Activated T-helper 9 cell treated with anti-CD3 and anti-CD28 coated beads, Interleukin-2, amount 50 U/mL, for 16 hours (primary cell): Measurements from ENCODE around the gene SLC6A13.
"Not testable (repeated sequence)": the region's sequence is repeated elsewhere in the genome, so short reads cannot be mapped to it uniquely, and the experiment has no call there.

Experiments used
- DNase-seq: peaks from one replicate; pipeline ENCODE4 v3.0.0-alpha.2; 2020; ENCODE audit warnings: low read depth

Gene SLC6A13

DNA sequence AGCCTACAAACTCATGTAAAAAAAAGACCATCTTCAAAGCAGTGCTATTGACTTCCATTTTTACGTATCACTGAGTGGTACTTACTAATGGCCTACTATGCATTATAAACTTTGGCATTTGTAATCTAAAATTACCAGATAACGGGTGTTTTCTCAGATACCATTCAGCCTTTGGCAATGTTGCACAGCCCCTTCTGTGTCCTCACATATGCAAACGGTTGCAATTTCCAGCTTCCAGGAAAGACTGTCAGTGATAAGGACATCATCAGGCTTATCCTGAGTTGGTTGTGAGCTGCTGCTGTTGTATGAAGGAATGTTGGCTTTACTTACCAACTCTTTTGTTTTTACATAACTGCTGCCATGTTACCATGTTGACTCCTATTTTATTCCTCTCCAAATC is 1.6 kb upstream of the SLC6A13 start:
- no peak for DNase-seq

DNA sequence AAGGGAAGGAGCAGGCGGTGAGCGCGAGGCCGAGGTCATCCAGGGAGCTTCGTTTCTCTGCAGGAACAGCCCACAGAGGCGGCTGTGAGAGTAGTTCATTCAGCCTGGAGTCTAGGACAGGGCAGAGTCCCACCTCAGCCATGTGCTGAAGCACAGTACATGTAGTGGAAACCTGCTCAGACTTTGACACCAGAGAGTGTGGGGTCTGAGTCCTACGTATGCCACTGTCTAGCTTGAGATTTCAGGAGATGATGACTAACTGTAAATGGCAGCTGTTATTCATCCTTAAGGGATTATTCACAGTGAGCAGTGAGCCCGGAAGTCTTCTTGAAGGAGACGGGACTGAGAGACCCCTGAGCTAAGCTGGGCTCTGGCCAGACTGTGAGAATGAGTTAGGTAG is 938 bp upstream of the SLC6A13 start:
- no peak for DNase-seq

- no peak for DNase-seq
Observed at GRCh38 chr12:262113-262512, 523 bp downstream of the SLC6A13 start.

DNA sequence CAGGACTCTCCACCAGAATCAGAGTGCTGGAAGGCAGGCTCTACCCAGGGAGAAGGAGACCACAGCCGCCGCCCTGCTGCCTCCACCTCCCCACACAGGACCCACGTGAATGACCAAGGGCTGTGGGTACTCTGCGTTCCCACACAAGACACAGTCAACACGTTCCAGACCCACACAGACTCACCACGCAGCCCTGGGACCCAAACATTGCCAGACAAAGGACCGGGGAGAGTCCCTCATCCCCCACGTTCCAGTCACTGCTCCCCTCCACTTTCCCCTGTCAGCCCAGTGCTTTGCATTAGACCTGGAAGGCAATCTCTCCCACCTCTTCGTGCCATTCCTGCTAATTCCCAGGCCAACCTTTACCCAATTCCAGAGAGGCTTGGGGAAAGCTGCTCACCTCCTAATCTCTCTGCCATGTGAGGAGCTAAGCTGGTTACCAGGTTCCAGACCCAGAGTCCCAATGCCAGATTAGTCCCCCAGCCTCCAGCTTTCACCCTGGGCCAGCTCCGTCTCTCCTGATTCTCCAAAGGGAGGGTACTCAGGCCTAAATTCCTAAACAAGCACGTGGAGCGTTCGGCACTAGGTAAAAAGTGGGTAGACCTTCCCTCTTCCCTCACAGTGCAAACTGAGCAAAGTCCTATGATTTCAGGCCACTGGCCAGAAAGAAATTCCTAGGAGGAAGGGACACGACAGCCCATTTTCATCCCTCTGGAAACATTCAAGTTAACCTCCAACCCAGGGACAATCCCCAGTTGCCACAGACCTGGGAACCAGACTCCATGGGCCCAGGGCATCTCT is 4.9 kb downstream of the SLC6A13 start:
- no peak for DNase-seq

DNA sequence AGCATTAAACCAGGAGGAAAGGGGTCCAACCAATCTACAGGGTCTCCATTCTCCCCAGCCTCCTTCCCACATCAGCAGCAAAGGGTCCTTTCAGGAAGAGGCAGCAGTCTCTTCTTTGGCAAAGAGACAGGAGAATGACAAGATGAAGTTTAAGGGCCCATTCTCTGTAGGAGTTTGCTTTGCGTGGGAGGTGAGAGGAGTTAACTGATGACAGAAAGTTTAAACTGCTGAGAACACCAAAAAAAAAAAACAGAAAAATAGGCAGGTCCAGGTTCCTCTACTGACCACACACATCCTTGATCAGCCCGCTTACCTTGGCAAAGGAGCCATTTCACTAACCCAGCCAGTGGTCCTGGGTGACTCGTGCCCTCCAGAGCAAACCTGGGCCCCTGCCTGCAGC is 5.7 kb downstream of the SLC6A13 start:
- DNase-seq = no peak

- DNase-seq = no peak
Observed at GRCh38 chr12:256225-256624, 6.4 kb downstream of the SLC6A13 start.

GRCh38 chr12:254912-255311 is 7.7 kb downstream of the SLC6A13 start:
- no peak for DNase-seq

- no peak for DNase-seq
Observed at GRCh38 chr12:254039-254438, 8.6 kb downstream of the SLC6A13 start.

DNA sequence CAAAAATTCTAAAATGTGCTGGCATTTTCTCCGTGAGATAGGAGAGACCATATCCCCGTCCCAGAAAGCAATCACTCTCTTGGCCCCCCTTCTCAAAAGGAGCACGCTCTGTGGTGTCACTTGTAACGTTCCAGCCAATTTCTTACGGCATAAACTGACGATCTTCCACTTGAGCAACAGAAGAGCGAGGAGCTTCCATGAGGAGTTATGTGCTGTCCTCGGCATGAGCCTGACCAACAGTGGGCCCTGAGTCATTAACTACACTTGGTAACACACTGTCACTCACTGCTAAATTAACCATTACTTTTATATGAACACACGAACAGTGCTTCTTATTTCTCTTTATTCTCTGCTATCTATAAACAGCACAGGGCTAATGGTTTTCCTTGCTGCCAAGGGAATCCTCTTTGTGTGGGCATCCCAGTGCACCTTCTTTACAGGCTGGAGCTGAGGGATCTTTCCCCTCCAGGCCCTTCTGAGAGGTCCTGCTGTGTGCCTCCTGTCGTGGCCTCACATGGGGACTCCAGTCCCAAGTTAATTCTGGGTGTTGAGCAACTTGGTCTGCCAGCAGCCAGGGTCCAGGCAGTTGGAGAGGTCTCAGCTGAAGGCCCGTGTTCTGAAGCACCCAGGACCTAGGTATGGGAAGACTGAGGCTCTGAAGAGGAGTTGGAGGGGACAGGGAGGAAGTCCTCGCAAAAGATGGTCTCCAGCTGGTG is 9.4 kb downstream of the SLC6A13 start:
- no peak for DNase-seq

DNA sequence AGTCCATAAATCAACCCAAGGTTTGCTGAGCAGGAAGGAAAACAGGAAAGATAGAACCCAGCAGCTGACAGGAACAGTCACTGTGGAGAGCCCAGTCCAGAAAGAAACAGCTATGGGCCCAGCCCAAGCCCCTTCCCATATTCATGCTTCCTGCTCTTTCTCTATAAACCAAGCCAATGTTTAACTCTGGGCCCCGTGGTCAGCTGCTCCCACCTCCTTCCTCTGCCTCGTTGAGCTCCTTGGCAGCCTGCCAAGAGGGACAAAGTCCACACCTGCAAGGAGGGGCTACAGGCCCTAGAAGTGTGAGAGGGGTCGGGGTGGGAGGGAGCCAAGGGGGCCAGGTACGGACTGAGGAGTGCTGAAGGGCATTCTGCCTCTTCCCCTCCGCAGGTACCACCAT is 10.0 kb downstream of the SLC6A13 start:
- DNase-seq = no peak

- no peak for DNase-seq
Observed at GRCh38 chr12:247271-247670, 15.4 kb downstream of the SLC6A13 start.

DNA sequence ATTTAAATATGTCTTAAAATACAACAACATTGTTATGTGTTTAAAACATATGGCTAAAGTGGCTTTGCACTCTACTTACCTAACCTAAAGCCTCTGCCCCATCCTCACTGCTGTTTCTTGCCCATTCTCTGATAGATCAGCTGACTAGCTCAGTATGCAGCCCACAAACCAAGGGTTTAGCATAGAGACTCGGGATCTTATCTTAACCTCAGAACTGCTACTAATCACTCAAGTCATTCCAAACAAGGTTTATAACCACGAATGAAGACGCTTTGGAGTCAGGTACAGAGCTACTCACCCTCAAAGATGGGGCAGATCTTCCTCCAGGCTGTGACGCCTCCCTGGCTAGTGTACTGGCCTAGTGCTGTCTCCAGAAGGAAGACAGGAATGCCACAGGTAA is 19.3 kb downstream of the SLC6A13 start:
- DNase-seq = no peak

DNA sequence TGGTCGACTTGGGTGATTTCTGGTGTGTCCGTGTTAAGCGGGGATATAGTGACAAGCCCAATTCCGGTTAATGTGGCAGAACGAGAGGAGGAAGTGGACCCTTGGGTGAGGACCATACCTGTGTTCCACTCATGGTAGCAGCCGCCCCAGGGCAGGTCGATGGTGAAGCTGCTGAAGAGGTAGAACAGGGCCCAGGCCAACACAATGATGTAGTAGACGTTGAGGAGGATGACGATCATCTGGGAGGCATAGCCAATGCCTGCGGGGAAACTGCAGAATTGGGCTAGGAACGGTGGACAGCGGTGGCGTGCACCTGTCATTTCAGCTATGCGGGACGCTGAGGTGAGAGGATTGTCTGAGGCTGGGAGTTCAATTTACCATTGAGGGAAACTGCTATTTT is 20.1 kb downstream of the SLC6A13 start:
- DNase-seq = no peak

DNA sequence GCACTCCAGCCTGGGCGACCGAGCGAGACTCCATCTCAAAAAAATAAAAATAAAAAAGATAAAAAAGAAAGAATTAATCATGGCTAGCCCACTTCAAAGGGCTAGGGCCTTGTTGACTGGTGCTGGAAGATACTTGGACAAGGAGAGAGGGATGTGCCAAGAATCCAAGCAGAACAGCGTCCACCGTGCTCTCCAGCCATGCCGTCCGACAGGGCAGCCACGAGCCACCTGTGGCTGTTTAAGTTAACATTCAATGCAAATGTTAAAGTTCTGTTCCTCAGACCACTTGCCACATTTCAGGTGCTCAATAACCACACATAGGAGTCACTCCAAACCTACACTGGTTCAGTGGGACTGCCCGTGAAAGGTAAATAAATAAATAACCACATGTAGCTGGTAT is 21.4 kb downstream of the SLC6A13 start:
- DNase-seq = no peak

DNA sequence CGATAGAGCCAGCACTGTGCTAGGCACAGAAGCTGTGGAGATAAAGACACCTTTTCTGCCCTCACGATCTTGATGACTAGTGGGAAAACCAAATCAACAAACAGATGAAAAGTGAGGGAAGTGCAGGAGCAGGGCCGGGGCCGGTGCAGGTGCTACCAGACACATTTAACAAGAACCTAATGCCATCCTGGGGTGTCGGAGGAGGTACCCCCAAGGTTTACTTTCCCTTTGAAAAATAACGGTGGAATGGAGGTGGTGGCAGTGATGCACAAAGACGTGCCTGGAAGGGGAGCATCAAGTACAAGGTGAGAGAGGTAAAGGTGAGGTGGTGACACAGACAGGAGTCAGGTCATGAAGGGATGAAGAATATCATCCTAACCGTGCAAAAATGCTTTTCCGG is 22.1 kb downstream of the SLC6A13 start:
- no peak for DNase-seq

GRCh38 chr12:238736-239398 is 23.8 kb downstream of the SLC6A13 start:
- no peak for DNase-seq

DNA sequence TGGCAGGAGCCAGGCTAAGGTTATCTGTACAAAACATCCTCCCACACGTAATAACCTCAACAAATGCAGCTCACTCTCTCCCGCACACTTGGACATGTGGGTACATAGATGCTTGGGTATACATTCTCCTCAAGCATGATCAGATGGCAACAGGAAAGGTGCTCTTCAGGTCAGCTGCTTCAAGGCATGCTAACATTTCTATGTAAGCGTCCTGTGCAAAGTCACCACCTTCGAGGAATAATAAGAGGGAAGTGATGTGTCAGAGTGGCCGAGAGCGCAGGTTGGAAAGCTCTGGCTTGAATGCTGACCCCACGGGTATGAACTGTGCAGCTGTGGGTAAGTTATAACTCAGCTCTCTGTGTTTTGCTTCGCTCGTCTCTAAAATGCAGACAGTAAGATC is 24.5 kb downstream of the SLC6A13 start:
- DNase-seq = no peak

DNA sequence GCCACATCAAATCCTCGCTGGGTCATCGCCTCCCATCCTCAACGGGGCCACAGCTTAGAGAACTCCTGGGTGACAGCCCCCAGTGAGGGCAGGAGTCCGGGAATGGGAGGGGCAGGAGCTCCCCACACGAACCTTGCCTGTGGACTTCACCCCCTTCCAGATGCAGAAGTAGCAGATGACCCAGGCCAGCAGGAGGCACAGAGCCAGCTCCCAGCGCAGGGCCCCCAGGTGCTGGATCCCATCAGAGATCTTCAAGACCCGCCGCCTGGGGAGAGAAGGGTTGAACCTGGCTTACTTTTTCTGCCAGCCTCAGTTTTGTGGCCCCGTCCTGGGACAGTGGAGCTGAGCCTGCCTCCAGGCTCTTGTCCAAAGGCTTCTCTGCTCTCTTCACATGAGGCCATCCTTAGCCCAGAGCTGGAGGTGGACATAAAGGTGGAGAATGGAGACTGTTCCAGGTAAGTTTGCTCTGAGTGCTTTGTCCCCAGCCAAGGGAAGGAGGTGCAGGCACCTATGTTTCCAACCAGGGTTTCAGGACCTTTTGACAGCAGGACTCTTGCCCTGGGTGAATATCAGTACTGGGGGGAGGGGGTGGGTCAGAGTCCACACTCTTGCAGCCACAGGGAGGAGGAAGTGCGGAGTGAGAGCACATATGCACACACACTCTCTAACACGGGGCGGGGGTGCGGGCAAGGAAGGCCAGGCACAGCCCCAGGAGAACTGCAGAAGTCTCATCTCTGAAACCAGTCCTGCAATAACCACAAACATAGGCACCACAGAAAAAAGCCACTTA is 25.4 kb downstream of the SLC6A13 start:
- no peak for DNase-seq

DNA sequence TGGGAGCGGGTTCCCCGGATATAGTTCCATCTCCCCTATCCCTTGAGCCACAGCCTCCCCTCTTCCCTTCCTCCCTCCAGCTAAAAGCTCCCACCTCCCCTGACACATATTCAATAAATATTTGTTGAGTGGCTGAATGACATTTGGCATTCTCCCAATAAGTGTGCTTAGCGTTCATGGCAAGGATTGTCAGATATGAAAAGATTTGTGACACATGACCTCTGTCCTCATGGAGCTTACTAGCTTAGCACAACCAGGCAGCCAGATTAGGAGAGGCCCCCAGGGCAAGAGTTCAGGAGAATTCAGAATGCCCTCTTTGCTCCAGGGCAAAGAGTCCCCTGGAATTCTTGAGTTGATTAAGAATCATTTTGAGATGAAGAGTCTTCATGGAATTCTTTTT is 26.2 kb downstream of the SLC6A13 start:
- DNase-seq = no peak

DNA sequence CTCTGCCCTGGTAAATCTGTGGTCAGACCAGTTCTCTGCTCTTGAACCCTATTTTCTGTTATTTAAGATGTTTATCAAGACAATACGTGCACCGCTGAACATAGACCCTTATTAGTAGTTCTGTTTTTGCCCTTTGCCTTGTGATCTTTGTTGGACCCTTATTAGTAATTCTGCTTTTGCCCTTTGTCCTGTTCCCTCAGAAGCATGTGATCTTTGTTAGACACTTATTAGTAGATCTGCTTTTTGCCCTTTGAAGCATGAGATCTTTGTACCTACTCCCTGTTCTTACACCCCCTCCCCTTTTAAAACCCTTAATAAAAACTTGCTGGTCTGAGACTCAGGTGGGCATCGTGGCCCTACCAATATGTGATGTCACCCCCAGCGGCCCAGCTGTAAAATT is 26.7 kb downstream of the SLC6A13 start:
- not testable (repeated sequence) for DNase-seq

DNA sequence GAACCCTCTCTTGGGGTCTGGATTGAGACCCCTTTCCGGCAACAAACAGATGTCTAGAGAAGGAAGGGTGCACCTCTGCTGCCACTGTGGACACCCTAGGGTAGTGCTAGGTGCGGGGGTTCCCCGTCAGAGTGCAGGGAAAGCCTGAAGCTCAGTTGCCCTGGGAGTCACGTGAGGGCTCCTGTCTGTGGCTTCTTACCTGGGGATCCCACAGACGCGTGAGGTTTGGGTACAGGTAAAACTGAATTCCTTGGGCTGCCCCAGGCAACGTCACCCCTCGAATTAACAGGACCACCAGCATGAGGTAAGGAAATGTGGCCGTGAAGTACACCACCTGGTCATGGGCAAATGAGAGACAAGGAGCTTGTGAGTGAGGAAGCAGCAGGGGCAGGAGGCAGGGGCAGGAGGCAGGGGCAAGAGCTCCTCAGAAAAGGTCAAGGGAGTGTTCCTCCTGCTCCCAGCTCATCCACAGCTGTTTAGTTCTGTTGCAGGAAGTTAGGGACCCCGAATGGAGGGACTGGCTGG is 27.7 kb downstream of the SLC6A13 start:
- DNase-seq = no peak

DNA sequence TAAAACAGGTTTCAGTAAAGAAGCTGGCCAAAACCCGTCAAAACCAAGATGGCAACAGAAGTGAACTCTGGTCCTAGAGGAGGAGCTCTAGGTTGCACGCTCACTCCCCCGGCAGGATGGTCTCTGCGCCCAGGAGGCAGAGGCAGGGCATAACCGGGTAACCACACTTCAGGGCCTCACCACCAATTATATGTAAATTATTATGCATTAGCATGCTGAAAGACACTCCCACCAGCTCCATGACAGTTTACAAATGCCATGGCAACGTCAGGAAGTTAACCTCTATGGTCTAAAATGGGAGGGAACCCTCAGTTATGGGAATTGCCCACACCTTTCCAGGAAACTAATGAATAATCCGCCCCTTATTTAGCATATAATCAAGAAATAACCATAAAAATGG is 28.6 kb downstream of the SLC6A13 start:
- DNase-seq = no peak
